HG03432 (cell line): ENCODE results near the gene INPP4A.
A peak's percentile ranks its signal among the peaks of the same experiment; 100 is the strongest.
"Not testable (repeated sequence)": the region's sequence is repeated elsewhere in the genome, so short reads cannot be mapped to it uniquely, and the experiment has no call there.

Experiments
- ATAC-seq: cut with Tn5 transposase; IDR thresholded peaks from one replicate; pipeline ENCODE4 v1.9.1; 2021; ENCODE audit warnings: mild to moderate bottlenecking, moderate library complexity; ENCODE audit not compliant: unreplicated experiment

INPP4A gene

GRCh38 chr2:98444436-98445176 is at the start of gene INPP4A:
INPP4A (plus strand) TSS chr2:98444858; CDS start chr2:98520049, 75,191 bp downstream.
- peak; percentile 90 for ATAC-seq

GRCh38 chr2:98395977-98396376 is 48.7 kb upstream of the INPP4A start:
- no peak for ATAC-seq

- no peak for ATAC-seq
Observed at GRCh38 chr2:98396745-98397355, 47.8 kb upstream of the INPP4A start.

GRCh38 chr2:98399140-98399539 is 45.5 kb upstream of the INPP4A start:
- no peak for ATAC-seq

GRCh38 chr2:98403878-98404277 is 40.8 kb upstream of the INPP4A start:
- no peak for ATAC-seq

- no peak for ATAC-seq
Observed at GRCh38 chr2:98404556-98405250, 40.0 kb upstream of the INPP4A start.

- no peak for ATAC-seq
Observed at GRCh38 chr2:98405301-98405700, 39.4 kb upstream of the INPP4A start.

DNA sequence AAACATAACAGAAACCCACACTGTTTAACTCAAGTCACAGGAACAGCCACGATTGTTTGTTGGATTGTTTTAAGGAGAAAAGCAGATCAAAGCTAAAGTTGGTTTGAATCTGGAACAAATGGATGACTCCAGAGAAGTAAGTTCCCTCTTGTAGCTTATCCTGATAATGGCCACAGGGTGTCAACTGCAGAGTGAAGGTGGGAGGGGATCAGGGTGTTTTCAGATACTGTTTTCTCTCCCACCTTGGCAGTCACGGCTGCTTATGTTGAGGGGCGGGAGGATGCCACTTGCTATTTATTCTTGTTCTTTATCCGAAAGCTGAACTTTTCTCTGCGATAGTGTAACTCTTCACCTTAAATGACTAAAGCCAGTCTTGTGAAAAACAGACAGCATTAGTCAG is 36.5 kb upstream of the INPP4A start:
- ATAC-seq = no peak

DNA sequence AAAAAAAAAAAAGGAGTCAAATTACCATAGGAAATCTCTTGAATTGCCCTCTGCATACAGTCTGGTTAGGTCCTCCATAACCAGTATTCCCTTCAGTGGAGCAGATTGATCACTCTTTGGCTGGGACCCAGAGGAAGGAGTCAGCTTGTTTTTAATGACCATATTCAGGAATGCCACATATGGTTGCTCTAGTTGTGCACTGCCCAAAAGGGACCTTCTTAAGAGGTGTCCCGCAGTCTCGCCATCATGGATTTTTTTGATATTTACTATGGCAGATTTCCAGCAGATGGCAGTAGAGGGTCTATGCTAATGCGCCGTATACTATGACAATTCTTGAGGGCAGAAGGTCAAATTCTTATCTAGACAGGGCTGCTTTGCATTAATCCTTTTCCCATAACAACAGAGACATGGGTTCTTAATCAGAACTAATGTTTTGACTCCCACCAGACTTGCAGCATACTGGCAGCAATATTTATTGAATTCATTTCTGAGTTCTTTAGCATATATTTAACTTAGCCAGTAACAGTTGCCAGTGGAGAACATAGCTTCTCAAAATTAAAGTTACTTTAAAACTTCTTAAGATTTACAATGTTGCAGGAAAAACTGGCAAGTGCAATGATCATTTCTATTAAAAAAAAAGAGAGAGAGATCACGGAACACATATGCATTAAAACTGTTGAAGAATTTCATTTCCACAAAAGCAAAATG is 31.8 kb upstream of the INPP4A start:
- peak; percentile 69 for ATAC-seq

GRCh38 chr2:98414246-98414645 is 30.4 kb upstream of the INPP4A start:
- ATAC-seq = not testable (repeated sequence)

GRCh38 chr2:98415719-98416248 is 28.9 kb upstream of the INPP4A start:
- ATAC-seq = not testable (repeated sequence)

- no peak for ATAC-seq
Observed at GRCh38 chr2:98416383-98417159, 28.1 kb upstream of the INPP4A start.

DNA sequence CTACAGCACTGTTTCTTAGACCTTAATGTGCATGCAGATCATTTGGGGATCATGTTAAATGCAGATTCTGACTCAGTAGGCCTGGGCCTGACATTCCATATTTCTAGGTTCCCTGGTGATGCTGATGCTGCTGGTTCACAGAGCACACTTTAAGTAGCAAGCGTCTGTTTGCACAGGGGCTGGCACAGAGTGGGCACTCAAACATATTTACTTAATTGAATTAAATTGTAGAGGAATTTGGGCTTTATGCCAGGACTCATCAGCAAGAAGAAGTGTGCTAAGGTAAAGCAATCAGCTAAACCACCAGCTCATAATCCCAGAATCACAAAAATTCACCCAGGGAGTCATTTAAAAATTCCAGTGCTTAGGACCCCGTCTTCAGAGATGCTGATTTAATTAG is 25.1 kb upstream of the INPP4A start:
- no peak for ATAC-seq

DNA sequence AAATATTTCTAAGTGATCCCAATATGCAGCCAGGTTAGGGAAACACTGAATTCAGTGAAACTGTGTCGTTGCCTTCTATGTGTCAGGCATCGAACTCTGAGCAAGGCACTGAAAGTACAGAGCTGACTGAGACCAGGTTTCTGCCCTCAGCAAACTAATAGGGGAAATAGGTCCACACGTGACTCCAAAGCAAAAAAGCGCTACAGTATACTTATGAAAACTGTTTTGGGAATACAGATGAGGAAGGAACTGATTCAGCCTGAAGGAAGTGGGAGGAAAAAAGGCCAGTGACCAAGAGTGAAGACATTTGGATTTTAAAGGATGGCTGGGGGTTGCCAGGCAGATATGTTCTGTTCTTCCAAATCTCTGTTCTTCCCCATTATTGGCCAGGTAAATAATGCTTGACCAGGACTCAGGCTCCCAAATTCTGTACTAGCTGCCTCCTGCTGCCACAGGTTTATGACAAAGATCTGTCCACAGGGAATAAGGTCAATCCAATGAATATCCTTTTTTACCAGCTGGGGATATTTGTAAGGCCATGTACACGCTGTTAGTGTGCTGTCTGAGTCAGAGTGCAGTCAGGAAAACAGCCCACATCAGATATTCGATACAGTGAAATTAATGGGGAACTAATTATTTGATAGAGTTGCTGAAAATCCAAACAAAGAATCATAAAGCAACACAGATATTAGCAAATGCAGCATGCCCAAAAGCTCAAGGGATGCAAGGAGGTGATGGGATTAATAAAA is 24.5 kb upstream of the INPP4A start:
- ATAC-seq = no peak

- ATAC-seq = no peak
Observed at GRCh38 chr2:98422449-98422848, 22.2 kb upstream of the INPP4A start.

DNA sequence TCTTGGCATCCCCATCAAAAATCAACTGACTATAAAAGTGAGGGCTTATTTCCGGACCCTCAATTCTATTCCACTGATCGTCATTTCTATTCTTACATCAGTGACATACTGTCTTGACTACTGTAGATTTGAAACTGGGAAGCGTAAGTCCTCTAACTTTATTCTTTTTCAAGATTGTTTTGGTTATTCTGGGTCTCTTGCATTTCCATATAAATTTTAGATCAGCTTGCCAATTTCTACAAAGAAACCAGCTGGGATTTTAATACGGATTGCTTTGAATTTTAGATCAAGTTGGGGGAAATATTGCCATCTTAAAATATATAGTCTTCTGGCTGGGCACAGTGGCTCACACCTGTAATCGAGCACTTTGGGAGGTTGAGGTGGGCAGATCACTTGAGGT is 17.9 kb upstream of the INPP4A start:
- ATAC-seq = no peak

DNA sequence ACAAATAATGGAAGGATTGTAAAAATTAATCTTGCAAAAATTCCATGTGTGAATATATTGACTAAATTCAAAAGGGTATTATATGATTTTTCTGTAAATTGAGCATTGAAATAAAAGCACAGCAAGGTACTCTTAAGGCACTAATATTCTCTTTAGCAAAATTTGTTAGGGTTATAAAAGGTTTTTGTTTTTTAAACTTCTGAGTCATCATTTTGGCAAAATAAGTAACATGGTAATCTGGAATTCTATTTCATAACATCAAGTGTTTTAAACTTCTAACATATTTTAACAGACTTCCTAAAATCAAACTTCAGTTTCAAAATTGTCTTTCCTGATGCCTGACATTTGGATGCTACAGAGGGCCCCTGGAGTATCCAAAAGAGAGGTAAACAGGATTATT is 12.5 kb upstream of the INPP4A start:
- ATAC-seq = no peak

- ATAC-seq = no peak
Observed at GRCh38 chr2:98433363-98433964, 11.2 kb upstream of the INPP4A start.

DNA sequence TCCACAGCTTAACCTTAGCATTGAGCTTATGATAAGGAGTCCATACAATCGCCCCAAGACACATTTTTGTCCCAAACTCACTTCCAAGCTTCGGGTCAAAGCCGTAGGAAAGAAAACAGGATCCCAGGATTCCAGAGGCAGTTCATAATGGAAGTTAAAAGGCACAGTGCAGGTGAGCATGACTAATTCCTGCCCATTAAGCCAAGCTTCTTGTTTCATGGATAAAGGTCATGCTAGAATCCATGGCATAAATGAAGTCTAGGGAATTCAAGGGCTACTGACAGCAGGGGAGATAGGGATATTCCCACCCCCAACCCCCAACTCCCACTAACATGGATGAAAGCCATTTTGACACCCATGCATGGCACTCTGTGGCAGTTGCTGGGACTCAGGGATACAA is 10.2 kb upstream of the INPP4A start:
- no peak for ATAC-seq
